Measurements from ENCODE around the gene ERICH6B. TPM values are rescaled to one million over a fixed set of nuclear protein-coding genes. Genes with fewer than 3 reads are reported as not detected.

ERICH6B gene
- total and polyA plus RNA-seq, 2 of the 8 experiments (the other 6 are each of a cell fraction or from before 2014, with no cell fraction given): not detected

DNA sequence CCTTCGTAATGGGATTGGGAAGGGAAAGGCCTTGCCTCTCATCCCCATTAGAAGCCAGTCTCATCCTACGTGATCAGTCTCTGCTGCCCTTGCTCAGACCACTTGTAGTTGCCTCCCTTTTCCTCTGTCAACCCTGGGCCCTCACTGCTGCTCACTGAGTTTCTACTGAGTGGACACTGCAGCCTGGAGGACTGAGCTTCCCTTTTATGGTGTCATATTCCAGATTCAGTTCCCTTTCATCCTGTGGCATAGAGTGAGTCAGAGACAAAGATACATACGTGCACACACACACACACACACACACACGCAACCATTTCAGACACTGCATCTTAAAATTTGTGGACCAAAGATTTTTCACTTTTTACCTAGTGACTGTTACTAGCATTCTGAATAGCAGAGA, 94.2 kb downstream of the ERICH6B start (continued):
- TF ChIP-seq HDAC2 (IDR thresholded peaks at IDR 0.05; ENCODE audit: borderline replicate concordance in 1 of 2, low read depth in 2 of 2, low read length in 2 of 2): no peak
- TF ChIP-seq, protein P1, sequence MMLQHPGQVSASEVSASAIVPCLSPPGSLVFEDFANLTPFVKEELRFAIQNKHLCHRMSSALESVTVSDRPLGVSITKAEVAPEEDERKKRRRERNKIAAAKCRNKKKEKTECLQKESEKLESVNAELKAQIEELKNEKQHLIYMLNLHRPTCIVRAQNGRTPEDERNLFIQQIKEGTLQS (IDR thresholded peaks at IDR 0.05; ENCODE audit: insufficient read depth, low read depth, low read length): no peak
- TF ChIP-seq JUN (IDR thresholded peaks at IDR 0.05; ENCODE audit: low read depth, low read length): no peak
- no peak for TF ChIP-seq BRCA1 (IDR thresholded peaks at IDR 0.05; ENCODE audit: low read depth, low read length)
